ENCODE measurements around the gene TM9SF1.

The TM9SF1 gene

DNA sequence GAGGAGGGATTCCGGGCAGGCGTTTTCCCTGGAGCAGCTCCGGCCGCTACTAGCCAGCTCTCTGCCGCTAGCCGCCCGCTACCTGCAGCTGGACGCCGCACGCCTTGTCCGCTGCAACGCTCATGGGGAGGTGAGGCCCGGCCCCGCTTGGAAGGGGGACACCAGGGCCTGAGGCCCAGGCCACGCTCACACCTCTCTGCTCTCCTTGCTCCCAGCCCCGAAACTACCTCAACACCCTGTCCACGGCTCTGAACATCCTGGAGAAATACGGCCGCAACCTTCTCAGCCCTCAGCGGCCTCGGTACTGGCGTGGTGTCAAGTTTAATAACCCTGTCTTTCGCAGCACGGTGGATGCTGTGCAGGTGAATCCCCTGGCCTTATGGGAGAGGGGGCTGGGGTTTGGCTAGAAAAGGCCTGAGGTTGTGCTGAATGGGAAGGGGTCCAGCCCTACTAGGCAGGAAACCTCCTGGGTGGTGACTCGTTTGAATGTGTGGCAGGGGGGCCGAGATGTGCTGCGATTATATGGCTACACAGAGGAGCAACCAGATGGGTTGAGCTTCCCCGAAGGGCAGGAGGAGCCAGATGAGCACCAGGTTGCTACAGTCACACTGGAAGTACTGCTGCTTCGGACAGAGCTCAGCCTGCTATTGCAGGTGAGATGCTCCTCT lies 47.3 kb downstream of the TM9SF1 start:
- peak; percentile 41 for DNase-seq

DNA sequence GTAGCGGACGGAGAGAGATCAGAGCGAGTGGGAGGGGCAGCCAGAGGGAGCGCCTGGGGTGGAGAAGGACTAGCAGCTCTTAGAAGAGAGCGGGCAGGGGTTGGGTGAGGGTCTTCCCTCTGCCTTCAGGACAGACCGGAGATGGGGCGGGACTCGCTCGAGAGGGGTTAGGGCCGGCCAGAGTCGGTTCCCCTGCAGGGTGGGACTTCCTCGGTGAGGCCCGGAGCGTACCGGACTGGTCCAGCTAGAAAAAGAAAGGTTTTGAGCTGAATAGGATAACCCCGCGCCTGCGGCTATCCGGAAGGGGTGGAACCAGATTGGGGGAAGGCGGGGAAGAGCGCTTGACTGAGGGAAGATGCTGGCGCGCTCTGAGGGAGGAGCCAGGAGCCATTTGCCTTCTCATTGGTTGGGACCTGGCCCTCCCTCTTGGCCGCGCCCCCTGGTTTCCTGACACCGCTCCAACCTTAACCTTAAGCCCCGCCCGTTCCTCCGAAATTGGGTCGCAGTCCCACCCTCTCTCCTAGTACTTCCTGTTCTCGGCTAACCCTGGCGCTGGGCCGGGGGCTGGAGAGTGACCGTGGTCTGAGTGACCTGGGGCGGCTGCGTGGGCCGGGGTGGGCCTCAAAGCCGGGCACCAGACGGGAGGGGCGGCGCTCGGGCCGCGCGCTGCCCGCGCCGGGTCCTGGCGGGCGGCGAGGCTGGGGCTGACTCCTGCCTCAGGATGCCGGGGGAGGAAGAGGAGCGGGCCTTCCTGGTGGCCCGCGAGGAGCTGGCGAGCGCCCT lies 48.1 kb downstream of the TM9SF1 start, which contains the start of gene RNF31:
TSS of gene RNF31 (plus strand) at position 521 of the 783 bp plus-strand sequence. CDS start at position 722, 201 bp downstream.
- peak; percentile 99 for DNase-seq

DNA sequence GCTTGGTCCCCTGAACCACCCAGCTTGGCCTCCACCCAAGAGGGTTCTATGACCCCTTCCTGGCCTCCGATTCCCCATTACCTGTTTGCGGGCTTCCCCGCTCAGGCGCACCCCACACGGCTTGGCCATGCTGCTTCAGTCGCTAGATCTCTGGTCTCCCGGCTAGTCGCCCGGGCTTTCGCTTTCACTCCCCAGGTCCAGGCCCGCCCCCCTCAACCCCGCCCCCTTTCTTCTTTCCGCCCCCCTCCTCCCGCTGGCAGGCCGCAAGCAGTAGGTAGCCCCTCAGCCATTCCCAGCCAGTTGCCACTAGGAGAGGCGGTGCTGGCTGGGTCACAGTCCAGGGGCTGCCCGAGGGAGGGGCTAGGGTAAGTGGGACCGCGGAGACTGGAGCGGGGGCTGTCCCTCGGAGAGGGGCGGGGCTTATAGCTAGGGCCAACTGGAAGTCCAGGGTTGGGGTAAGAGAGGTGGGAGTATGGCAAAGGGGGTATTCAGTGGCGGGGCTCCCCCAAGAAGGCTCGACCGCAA lies 48.7 kb downstream of the TM9SF1 start, which contains the start of gene PSME2:
TSS of gene PSME2 (minus strand) at position 158 of the 525 bp plus-strand sequence. CDS start at position 129, 29 bp downstream.
- peak; percentile 99 for DNase-seq

DNA sequence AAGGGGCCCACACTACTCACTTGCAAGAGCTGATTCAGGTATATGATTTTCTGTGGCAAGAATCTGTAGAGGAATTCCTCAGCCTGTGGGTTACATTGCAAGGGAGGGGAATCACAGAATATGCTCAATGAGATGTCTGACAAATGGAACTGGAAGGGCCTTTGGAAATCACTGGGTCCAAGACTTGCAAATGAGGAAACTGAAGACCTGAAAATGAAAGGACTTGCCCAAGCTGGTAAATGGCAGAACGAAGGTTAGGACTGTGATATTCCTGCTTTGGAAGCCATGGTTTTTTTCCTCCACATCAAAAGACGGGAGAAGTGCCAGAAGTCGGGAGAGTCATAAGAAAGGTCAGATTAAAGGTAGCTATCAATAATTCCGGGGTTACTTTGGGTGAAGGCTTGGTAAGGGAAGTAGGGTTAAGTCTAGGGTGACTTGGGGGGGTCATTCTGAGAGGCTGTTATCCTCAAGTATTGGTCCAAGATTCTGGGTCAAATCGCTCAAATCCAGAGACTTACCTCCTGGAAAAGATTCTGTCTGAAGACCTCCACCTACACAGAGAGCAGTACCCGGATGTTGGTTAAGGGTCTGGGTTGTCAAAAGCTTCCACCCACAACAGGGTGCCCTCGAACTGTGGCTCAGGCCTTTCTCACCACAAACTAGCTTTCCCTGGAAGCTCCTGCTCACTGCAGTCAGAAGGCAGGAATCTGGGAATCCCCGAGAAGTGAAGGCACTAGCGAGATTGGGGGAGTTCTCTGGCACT lies 49.4 kb downstream of the TM9SF1 start:
- peak; percentile 46 for DNase-seq

DNA sequence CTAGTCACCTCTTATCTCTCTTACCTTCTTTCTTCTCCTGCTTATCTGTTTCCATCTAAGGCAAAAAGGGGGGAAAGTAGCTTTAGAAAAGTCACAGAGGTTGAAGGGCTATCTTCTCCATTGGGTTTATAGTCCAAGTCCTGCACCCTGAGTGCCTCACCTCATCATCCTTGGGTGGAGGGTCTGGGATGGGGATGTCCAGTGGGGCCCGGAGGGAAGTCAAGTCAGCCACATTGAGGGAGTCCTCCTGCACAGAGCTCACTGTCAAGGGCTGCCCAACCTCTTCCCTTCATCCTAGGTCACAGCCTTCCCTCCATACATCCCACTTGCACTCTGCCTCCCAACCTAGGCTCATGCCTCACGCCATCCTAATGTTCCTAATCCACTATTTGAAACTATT lies 50.0 kb downstream of the TM9SF1 start:
- DNase-seq = no peak

DNA sequence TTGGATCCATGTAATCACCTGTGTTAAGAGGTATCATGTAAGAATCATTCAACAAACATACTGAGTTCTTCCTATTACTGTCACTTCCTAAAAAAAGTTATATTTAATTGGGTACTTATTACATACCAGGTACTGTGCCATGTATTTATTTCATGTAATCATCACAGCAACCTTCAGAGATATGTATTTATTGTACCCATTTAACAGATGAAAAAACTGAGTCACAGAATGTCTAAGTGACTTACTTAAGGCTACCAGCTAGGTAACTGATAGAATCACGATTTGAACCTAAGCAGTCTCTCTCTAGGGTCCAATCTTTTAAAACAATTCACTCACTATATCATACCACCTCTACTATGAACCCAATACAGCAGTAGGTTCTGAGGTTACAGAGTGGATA lies 50.8 kb downstream of the TM9SF1 start:
- no peak for DNase-seq

DNA sequence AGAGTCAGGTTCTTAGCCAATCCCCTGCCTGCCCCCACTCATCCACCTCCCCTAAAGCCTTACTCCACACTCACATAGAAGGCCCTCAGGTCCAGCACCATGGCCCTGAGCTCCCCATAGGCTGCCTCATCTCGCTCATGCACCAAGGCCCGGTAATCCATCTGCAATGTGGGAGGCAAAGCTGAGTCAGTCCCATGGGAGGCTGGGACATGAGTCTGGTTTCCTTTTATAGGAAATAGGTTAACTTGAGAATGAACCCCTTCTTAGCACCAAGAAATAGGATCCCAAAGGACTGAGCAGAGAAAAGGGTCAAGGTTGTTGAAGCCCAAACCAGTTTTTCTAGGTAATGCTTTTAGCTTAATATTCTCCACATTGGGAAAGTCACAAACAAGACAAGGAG lies 51.7 kb downstream of the TM9SF1 start:
- DNase-seq = no peak

DNA sequence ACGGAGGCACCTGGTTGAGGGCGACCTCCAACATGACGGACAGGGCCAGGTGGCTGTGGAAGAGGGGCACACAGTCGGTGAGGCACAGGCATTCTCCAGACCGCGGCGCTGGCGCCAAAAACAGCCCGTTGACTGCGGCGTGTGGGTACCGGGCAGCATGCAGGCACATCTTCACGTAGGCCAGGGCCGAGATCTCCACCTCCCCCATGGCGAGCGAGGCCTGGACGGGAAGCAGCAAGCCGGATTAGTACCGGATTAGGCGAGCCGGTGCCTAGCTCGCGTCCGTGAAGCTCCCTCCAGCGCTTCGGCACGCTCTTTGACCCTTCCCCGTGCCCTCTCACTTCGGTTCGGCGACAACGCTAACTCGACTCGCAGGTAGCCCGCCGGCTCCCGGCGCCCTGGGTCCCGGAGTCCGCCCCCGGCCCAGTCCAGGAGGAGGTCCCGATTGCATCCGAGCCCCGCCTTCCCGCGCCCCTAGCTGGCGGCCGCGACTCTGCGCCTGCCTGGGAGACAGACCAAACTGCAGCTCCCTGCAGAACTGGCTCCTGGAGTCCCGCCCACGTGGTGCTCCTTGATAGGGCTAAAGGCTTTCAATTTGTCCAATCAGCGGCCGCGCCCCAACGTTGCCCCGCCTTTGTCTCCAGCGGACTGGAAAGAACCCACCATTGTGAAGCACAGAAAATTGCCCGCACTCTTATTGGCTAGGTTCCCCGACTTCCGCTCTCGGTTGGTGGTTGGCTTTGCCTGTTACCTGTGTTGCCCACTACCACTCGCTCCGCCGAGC lies 54.0 kb downstream of the TM9SF1 start, which contains the start of gene EMC9:
TSS of gene EMC9 (minus strand) at position 495 of the 784 bp plus-strand sequence. CDS start at position 208, 287 bp downstream.
- DNase-seq = peak; percentile 100

DNA sequence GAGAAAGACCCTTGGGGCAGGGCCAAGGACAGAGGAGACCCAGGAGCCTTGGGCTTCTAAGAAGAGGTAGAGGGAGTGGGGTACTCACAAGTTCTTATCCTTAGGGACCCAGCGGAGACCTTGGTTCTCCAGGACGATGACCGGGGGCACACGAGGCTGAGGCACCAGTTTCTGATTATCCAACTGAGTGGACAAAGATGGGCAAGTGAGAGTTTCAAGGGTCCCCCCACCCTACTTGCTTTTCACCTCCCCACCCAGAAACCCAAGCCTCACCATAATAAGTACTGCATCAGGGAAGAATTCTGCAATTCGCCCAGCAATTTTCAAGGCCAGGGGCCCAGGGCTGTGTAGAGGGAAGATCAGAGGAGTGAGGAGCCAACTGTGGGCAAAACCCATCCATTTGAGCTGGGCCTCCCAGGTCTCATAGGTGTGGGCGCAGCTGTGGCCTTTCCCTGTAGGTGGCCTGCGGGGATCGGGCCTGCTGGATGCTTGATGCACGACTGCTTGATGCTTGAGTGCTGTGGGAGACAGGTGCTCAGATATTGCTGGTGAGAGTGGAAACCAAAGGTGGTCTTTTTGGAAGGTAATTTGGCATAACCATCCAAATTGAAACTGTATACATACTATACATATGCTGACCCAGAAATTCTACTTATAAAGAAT lies 55.8 kb downstream of the TM9SF1 start:
- no peak for DNase-seq

Data from NCI-H146 (cell line).